ENCODE results near the gene NSUN3. TPM values are rescaled to one million over a fixed set of nuclear protein-coding genes. Genes with fewer than 3 reads are reported as not detected.

Gene NSUN3
- total RNA-seq (26.2 TPM), polyA plus RNA-seq (10 to 100 TPM in 3 of 4 donors, 1 to 10 TPM in 1; 9.8 to 12.3 (median 11.3) TPM)

GRCh38 chr3:94062513-94063404 lies at the start of gene NSUN3, which contains the start of gene DHFR2:
Gene NSUN3, plus strand, starts transcription at chr3:94063061. Its CDS starts 66 bp downstream, at chr3:94063127.
Gene DHFR2, minus strand, starts transcription at chr3:94062916. Its CDS starts 1,405 bp downstream, at chr3:94061511.
- H3K4me3 Mint-ChIP-seq: peak within 1 kb of the TSS; percentile 96 to 99 (median 99)
- Histone ChIP-seq H3K27ac (ENCODE audit: insufficient read depth, low read length, poor library complexity, severe bottlenecking) (peak within 1 kb of the TSS; percentile 97), H3K36me3 (ENCODE audit: control insufficient read depth, insufficient read depth, low read length) (peaks cover 6% of the 10 kb centered on the region), H3K9me3 (ENCODE audit: control insufficient read depth in 2 of 2, low read length in 2 of 2) (no peaks in the 10 kb centered on the region), H3K4me1 (ENCODE audit: control insufficient read depth, insufficient read depth, low read length, poor library complexity, severe bottlenecking) (peaks cover 43% of the 10 kb centered on the region), H3K4me3 (ENCODE audit: low read depth, low read length) (peak within 1 kb of the TSS; percentile 96), H3K27me3 (ENCODE audit: control insufficient read depth, insufficient read depth, low read length) (no peaks in the 10 kb centered on the region)
- peak within 1 kb of the TSS; percentile 99 to 100 (median 100) for H3K27ac Mint-ChIP-seq
- DNase-seq: peak; percentile 82 to 95 (median 94)
- H3K4me1 Mint-ChIP-seq: peaks cover 39 to 69% (median 55%) of the 10 kb centered on the region in 4 donors
- peaks cover 51% of the 10 kb centered on the region for H3K36me3 Mint-ChIP-seq
- no peaks in the 10 kb centered on the region for H3K27me3 Mint-ChIP-seq
- ATAC-seq (ENCODE audit: low read depth in 2 of 2): peak; percentile 84 to 87
- H3K9me3 Mint-ChIP-seq: no peaks in the 10 kb centered on the region

GRCh38 chr3:94015025-94015424 lies 47.8 kb upstream of the NSUN3 start:
- H3K4me3 ChIP-seq (ENCODE audit: low read depth, low read length): no peak overlapping the region
- Mint-ChIP-seq H3K27ac (no peak overlapping the region), H3K4me3 (no peak overlapping the region), H3K27me3 (no peaks in the 10 kb centered on the region), H3K4me1 (peaks cover 13 to 22% (median 19%) of the 10 kb centered on the region in 4 donors), H3K36me3 (peaks cover 19% of the 10 kb centered on the region), H3K9me3 (peaks cover 0 to 2% (median 0%) of the 10 kb centered on the region in 7 donors)
- no peak overlapping the region for H3K27ac ChIP-seq (ENCODE audit: insufficient read depth, low read length, poor library complexity, severe bottlenecking)
- peak in 1 of 3 donors; percentile 23 for DNase-seq
- no peaks in the 10 kb centered on the region for H3K9me3 ChIP-seq (ENCODE audit: control insufficient read depth in 2 of 2, low read length in 2 of 2)
- no peaks in the 10 kb centered on the region for H3K36me3 ChIP-seq (ENCODE audit: control insufficient read depth, insufficient read depth, low read length)
- ATAC-seq (ENCODE audit: low read depth in 2 of 2): no peak
- H3K4me1 ChIP-seq (ENCODE audit: control insufficient read depth, insufficient read depth, low read length, poor library complexity, severe bottlenecking): no peaks in the 10 kb centered on the region
- no peaks in the 10 kb centered on the region for H3K27me3 ChIP-seq (ENCODE audit: control insufficient read depth, insufficient read depth, low read length)

GRCh38 chr3:94019659-94020058 lies 43.2 kb upstream of the NSUN3 start:
- H3K36me3 Mint-ChIP-seq: peaks cover 9% of the 10 kb centered on the region
- H3K9me3 Mint-ChIP-seq: peaks cover 0 to 2% (median 0%) of the 10 kb centered on the region in 7 donors
- Histone ChIP-seq H3K9me3 (ENCODE audit: control insufficient read depth in 2 of 2, low read length in 2 of 2) (no peaks in the 10 kb centered on the region), H3K27ac (ENCODE audit: insufficient read depth, low read length, poor library complexity, severe bottlenecking) (no peak overlapping the region), H3K4me1 (ENCODE audit: control insufficient read depth, insufficient read depth, low read length, poor library complexity, severe bottlenecking) (no peaks in the 10 kb centered on the region), H3K36me3 (ENCODE audit: control insufficient read depth, insufficient read depth, low read length) (no peaks in the 10 kb centered on the region), H3K27me3 (ENCODE audit: control insufficient read depth, insufficient read depth, low read length) (no peaks in the 10 kb centered on the region), H3K4me3 (ENCODE audit: low read depth, low read length) (no peak overlapping the region)
- H3K4me1 Mint-ChIP-seq: peaks cover 0 to 9% (median 6%) of the 10 kb centered on the region in 4 donors
- no peak for ATAC-seq (ENCODE audit: low read depth in 2 of 2)
- DNase-seq: no peak
- H3K27me3 Mint-ChIP-seq: no peaks in the 10 kb centered on the region
- H3K27ac Mint-ChIP-seq: peak overlapping the region in 1 of 3 donors; percentile 14
- no peak overlapping the region for H3K4me3 Mint-ChIP-seq

GRCh38 chr3:94020293-94020692 lies 42.6 kb upstream of the NSUN3 start:
- peaks cover 0 to 4% (median 1%) of the 10 kb centered on the region in 4 donors for H3K4me1 Mint-ChIP-seq
- no peaks in the 10 kb centered on the region for H3K4me1 ChIP-seq (ENCODE audit: control insufficient read depth, insufficient read depth, low read length, poor library complexity, severe bottlenecking)
- no peak overlapping the region for H3K27ac Mint-ChIP-seq
- no peaks in the 10 kb centered on the region for H3K9me3 ChIP-seq (ENCODE audit: control insufficient read depth in 2 of 2, low read length in 2 of 2)
- no peaks in the 10 kb centered on the region for H3K36me3 ChIP-seq (ENCODE audit: control insufficient read depth, insufficient read depth, low read length)
- DNase-seq (no peak), ATAC-seq (ENCODE audit: low read depth in 2 of 2) (no peak)
- no peak overlapping the region for H3K4me3 ChIP-seq (ENCODE audit: low read depth, low read length)
- no peaks in the 10 kb centered on the region for H3K27me3 Mint-ChIP-seq
- H3K27me3 ChIP-seq (ENCODE audit: control insufficient read depth, insufficient read depth, low read length): no peaks in the 10 kb centered on the region
- H3K27ac ChIP-seq (ENCODE audit: insufficient read depth, low read length, poor library complexity, severe bottlenecking): no peak overlapping the region
- no peak overlapping the region for H3K4me3 Mint-ChIP-seq
- H3K9me3 Mint-ChIP-seq: peaks cover 0 to 2% (median 0%) of the 10 kb centered on the region in 7 donors
- peaks cover 9% of the 10 kb centered on the region for H3K36me3 Mint-ChIP-seq

- ATAC-seq (ENCODE audit: low read depth in 2 of 2) (no peak), DNase-seq (no peak)
- peaks cover 4% of the 10 kb centered on the region for H3K36me3 Mint-ChIP-seq
- H3K4me1 Mint-ChIP-seq: peaks cover 0 to 2% (median 1%) of the 10 kb centered on the region in 4 donors
- Histone ChIP-seq H3K4me3 (ENCODE audit: low read depth, low read length) (no peak overlapping the region), H3K27ac (ENCODE audit: insufficient read depth, low read length, poor library complexity, severe bottlenecking) (no peak overlapping the region), H3K9me3 (ENCODE audit: control insufficient read depth in 2 of 2, low read length in 2 of 2) (no peaks in the 10 kb centered on the region), H3K4me1 (ENCODE audit: control insufficient read depth, insufficient read depth, low read length, poor library complexity, severe bottlenecking) (no peaks in the 10 kb centered on the region), H3K36me3 (ENCODE audit: control insufficient read depth, insufficient read depth, low read length) (no peaks in the 10 kb centered on the region), H3K27me3 (ENCODE audit: control insufficient read depth, insufficient read depth, low read length) (no peaks in the 10 kb centered on the region)
- H3K27ac Mint-ChIP-seq: no peak overlapping the region
- no peaks in the 10 kb centered on the region for H3K9me3 Mint-ChIP-seq
- H3K27me3 Mint-ChIP-seq: no peaks in the 10 kb centered on the region
- H3K4me3 Mint-ChIP-seq: no peak overlapping the region
Measured at GRCh38 chr3:94024385-94024784, 38.5 kb upstream of the NSUN3 start.

GRCh38 chr3:94026623-94027022 lies 36.2 kb upstream of the NSUN3 start:
- DNase-seq: no peak
- H3K27me3 Mint-ChIP-seq: no peaks in the 10 kb centered on the region
- H3K9me3 Mint-ChIP-seq: no peaks in the 10 kb centered on the region

GRCh38 chr3:94028093-94028837 lies 34.6 kb upstream of the NSUN3 start, which contains the start of gene STX19:
Gene STX19, minus strand, starts transcription at chr3:94028597. Its CDS starts 13,328 bp downstream, at chr3:94015269.
- Mint-ChIP-seq H3K9me3 (no peaks in the 10 kb centered on the region), H3K27ac (no peak within 1 kb of the TSS), H3K36me3 (peaks cover 6% of the 10 kb centered on the region), H3K27me3 (no peaks in the 10 kb centered on the region), H3K4me3 (no peak within 1 kb of the TSS), H3K4me1 (no peaks in the 10 kb centered on the region)
- no peak within 1 kb of the TSS for H3K4me3 ChIP-seq (ENCODE audit: low read depth, low read length)
- H3K36me3 ChIP-seq (ENCODE audit: control insufficient read depth, insufficient read depth, low read length): no peaks in the 10 kb centered on the region
- ATAC-seq (ENCODE audit: low read depth in 2 of 2): no peak
- no peaks in the 10 kb centered on the region for H3K9me3 ChIP-seq (ENCODE audit: control insufficient read depth in 2 of 2, low read length in 2 of 2)
- no peaks in the 10 kb centered on the region for H3K27me3 ChIP-seq (ENCODE audit: control insufficient read depth, insufficient read depth, low read length)
- DNase-seq: no peak
- H3K4me1 ChIP-seq (ENCODE audit: control insufficient read depth, insufficient read depth, low read length, poor library complexity, severe bottlenecking): no peaks in the 10 kb centered on the region
- no peak within 1 kb of the TSS for H3K27ac ChIP-seq (ENCODE audit: insufficient read depth, low read length, poor library complexity, severe bottlenecking)

More at GRCh38 chr3:94026623-94027022, 36.2 kb upstream of the NSUN3 start:
- Mint-ChIP-seq H3K4me3 (no peak overlapping the region), H3K4me1 (no peaks in the 10 kb centered on the region), H3K27ac (no peak overlapping the region), H3K36me3 (no peaks in the 10 kb centered on the region)
- no peak overlapping the region for H3K4me3 ChIP-seq (ENCODE audit: low read depth, low read length)
- H3K9me3 ChIP-seq (ENCODE audit: control insufficient read depth in 2 of 2, low read length in 2 of 2): no peaks in the 10 kb centered on the region
- no peak overlapping the region for H3K27ac ChIP-seq (ENCODE audit: insufficient read depth, low read length, poor library complexity, severe bottlenecking)
- H3K4me1 ChIP-seq (ENCODE audit: control insufficient read depth, insufficient read depth, low read length, poor library complexity, severe bottlenecking): no peaks in the 10 kb centered on the region
- no peak for ATAC-seq (ENCODE audit: low read depth in 2 of 2)
- H3K36me3 ChIP-seq (ENCODE audit: control insufficient read depth, insufficient read depth, low read length): no peaks in the 10 kb centered on the region
- no peaks in the 10 kb centered on the region for H3K27me3 ChIP-seq (ENCODE audit: control insufficient read depth, insufficient read depth, low read length)
